HepG2 (cell line): ENCODE data around the gene C22orf15. TPM values are rescaled to one million over a fixed set of nuclear protein-coding genes. Genes with fewer than 3 reads are reported as not detected.
A peak's percentile ranks its signal among the peaks of the same experiment; 100 is the strongest.

Source experiments
- ATAC-seq: fragments of 200-7000 bp; cut with Tn5 transposase; 3 replicates; pipeline ENCODE4 v1.9.1; 2020; ENCODE audit warnings: mild to moderate bottlenecking, moderate library complexity
- Bru-seq: library from RNA; stranded (reverse); fragments of 400-500 nt; gene quantifications from one replicate; lab custom pipeline; 2021; lab: Mats Ljungman, UMichigan
- BruChase-seq, 2 experiments: library from RNA; stranded (reverse); fragments of 400-500 nt; gene quantifications; one replicate each; lab custom pipeline; 2021; lab: Mats Ljungman, UMichigan
- BruUV-seq: library from RNA; stranded (reverse); fragments of 400-500 nt; replicated peaks from 2 replicates; lab custom pipeline; 2021; lab: Mats Ljungman, UMichigan
- CTCF ChIA-PET: fragments of 300-600 bp; formaldehyde crosslinking; extraction: SDS; loops from one replicate; lab custom pipeline; 2021; ENCODE audit warnings: low total read pairs, inconsistent platforms, low intra/inter-chr PET ratio; lab: Yijun Ruan, JAX
- POLR2A ChIA-PET: fragments of 350-600 bp; sonication (Branson Sonifier 250); formaldehyde crosslinking; loops from one replicate; lab custom pipeline; 2020; ENCODE audit warnings: antibody characterized with exemption, inconsistent platforms; lab: Yijun Ruan, JAX
- DNase-seq: peaks from one replicate; pipeline ENCODE4 v3.0.0-alpha.2; 2015; ENCODE audit warnings: low spot score
- FAIRE-seq: peaks from 3 replicates; lab custom pipeline; 2011; peaks lifted over from hg19 to GRCh38; lab: Jason Lieb, UNC
- H2AFZ ChIP-seq: one replicate; pipeline ENCODE4 v1.6.1; 2011; ENCODE audit warnings: low read length, inconsistent platforms
- H3K27ac ChIP-seq: fragments of 300-600 bp; 3 replicates; pipeline ENCODE4 v1.8.0; 2011; ENCODE audit warnings: mixed run types, mild to moderate bottlenecking, mixed read lengths, low read length, inconsistent platforms; ENCODE audit not compliant: insufficient read depth; ENCODE audit errors: extremely low read length
- H3K27me3 ChIP-seq, 2 experiments: fragments of 200-600 bp in 1 of 2; 2 replicates in 1 of 2; 3 replicates in 1 of 2; pipeline versions ENCODE4 v1.6.0 to v1.8.0; 2011; ENCODE audit warnings: low read length in 2 of 2, mild to moderate bottlenecking in 2 of 2, moderate library complexity in 2 of 2, inconsistent platforms in 1 of 2; ENCODE audit not compliant: insufficient read depth in 2 of 2, control insufficient read depth in 1 of 2
- H3K36me3 ChIP-seq, 2 experiments: fragments of 200-600 bp in 1 of 2; replicated peaks in 1 of 2; 2 replicates in 1 of 2; 3 replicates in 1 of 2; pipeline versions ENCODE4 v1.5.1 to v1.8.0; 2011; ENCODE audit warnings: low read length in 2 of 2, inconsistent platforms in 1 of 2; ENCODE audit not compliant: insufficient read depth in 2 of 2, control insufficient read depth in 1 of 2
- H3K4me1 ChIP-seq: 2 replicates; pipeline ENCODE4 v1.5.1; 2012; ENCODE audit warnings: low read length, inconsistent platforms; ENCODE audit not compliant: insufficient read depth
- H3K4me2 ChIP-seq: 2 replicates; pipeline ENCODE4 v1.6.0; 2011; ENCODE audit warnings: low read depth, low read length, inconsistent platforms
- H3K4me3 ChIP-seq, 3 experiments: fragments of 200-600 bp in 1 of 3; sonication (generic), shearing (Covaris generic) in 1 of 3; replicated peaks in 1 of 3; 2 replicates each; pipeline ENCODE4 v1.5.1; 2011 to 2016; ENCODE audit warnings: low read length in 3 of 3, inconsistent platforms in 2 of 3, low read depth in 2 of 3, mild to moderate bottlenecking in 2 of 3, control low read depth in 1 of 3, mixed read lengths in 1 of 3; ENCODE audit not compliant: insufficient read depth in 1 of 3
- H3K79me2 ChIP-seq: one replicate; pipeline ENCODE4 v1.6.1; 2011; ENCODE audit warnings: low read length, inconsistent platforms; ENCODE audit not compliant: insufficient read depth
- H3K9ac ChIP-seq: 2 replicates; pipeline ENCODE4 v1.6.0; 2011; ENCODE audit warnings: mild to moderate bottlenecking, low read depth, low read length, inconsistent platforms; ENCODE audit not compliant: insufficient read depth
- H3K9me3 ChIP-seq: 2 replicates; pipeline ENCODE4 v1.5.1; 2012; ENCODE audit warnings: mild to moderate bottlenecking, low read length
- H4K20me1 ChIP-seq: 2 replicates; pipeline ENCODE4 v1.6.0; 2011; ENCODE audit warnings: inconsistent platforms, mild to moderate bottlenecking, low read length, moderate library complexity; ENCODE audit not compliant: insufficient read depth
- AFF4 ChIP-seq: sonication (generic); formaldehyde crosslinking; IDR thresholded peaks from 2 replicates; pipeline ENCODE4 v1.4.0; 2020; ENCODE audit warnings: missing genetic modification reagents
- PATZ1 ChIP-seq: sonication (generic); formaldehyde crosslinking; IDR thresholded peaks from 2 replicates; pipeline ENCODE4 v1.4.0; 2020; ENCODE audit warnings: missing genetic modification reagents
- RBFOX2 ChIP-seq: fragments of 200-400 bp; formaldehyde crosslinking; IDR thresholded peaks from 2 replicates; pipeline ENCODE4 v1.6.1; 2017; ENCODE audit warnings: low read depth, mild to moderate bottlenecking, low read length
- SSRP1 ChIP-seq: IDR thresholded peaks from 2 replicates; pipeline ENCODE4 v1.6.1; 2016; ENCODE audit warnings: control low read depth
- ZFP36L2 ChIP-seq: sonication (generic); formaldehyde crosslinking; IDR thresholded peaks from 2 replicates; pipeline ENCODE4 v1.4.0; 2020; ENCODE audit warnings: missing genetic modification reagents
- WGBS: methylation state at CpG from one replicate; pipeline ENCODE4 v1.1.6; 2017; ENCODE audit warnings: low lambda C conversion rate; 5-methylcytosine and 5-hydroxymethylcytosine counted together
- in situ Hi-C: cut with HindIII; loops from 2 replicates; pipeline ENCODE4 v1.10.0; 2017; ENCODE audit warnings: low pct_unique_long_range_greater_than_20kb; ENCODE audit not compliant: extremely low pct_ligation_motif_present
- intact Hi-C: fragments of 100-400 bp; cut with micrococcal nuclease; formaldehyde crosslinking; loops from one replicate; pipeline ENCODE4 v1.10.0; 2022; ENCODE audit not compliant: unreplicated experiment
- long read RNA-seq, 2 experiments: library from RNA in 1 of 2; library from polyadenylated mRNA in 1 of 2; stranded (forward) in 1 of 2; unstranded in 1 of 2; transcript quantifications; one replicate each; pipeline ENCODE4 v2.0.0, GENCODE V29; 2019 to 2022
- polyA minus RNA-seq, 3 experiments: library from RNA; depleted of rRNA, polyadenylated mRNA; stranded (reverse); fragments of >200 nt; gene quantifications; 2 replicates each; pipeline ENCODE4 v1.2.3, GENCODE V29; 2011; ENCODE audit warnings: low replicate concordance in 1 of 3
- polyA plus RNA-seq, 8 experiments: library from polyadenylated mRNA; depleted of rRNA in 3 of 8; stranded (reverse) in 7 of 8; unstranded in 1 of 8; fragments of >200 nt; fragmentation: Illumina TruSeq in 4 of 8; extraction: Trizol in 4 of 8; gene quantifications; 2 replicates each; pipeline versions ENCODE4 v1.2.1 to v1.2.3, GENCODE V29; 2011 to 2016; ENCODE audit warnings: low read depth in 4 of 8, missing spikeins in 1 of 8, mixed read lengths in 1 of 8; ENCODE audit not compliant: insufficient read depth in 1 of 8
- total RNA-seq, 5 experiments: library from RNA; depleted of rRNA; stranded (reverse); fragments of >200 nt; fragmentation: Illumina TruSeq; extraction: Trizol; gene quantifications; 2 replicates each; pipeline ENCODE4 v1.2.3, GENCODE V29; 2016; ENCODE audit warnings: low read depth in 1 of 5

C22orf15 gene, protein sequence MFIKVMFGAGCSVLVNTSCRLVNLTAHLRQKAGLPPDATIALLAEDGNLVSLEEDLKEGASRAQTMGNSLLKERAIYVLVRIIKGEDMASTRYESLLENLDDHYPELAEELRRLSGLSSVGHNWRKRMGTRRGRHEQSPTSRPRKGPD
- total RNA-seq (2016; rRNA removed; fragmentation: Illumina TruSeq; extraction: Trizol), result not detected in 2 replicates
- not detected in 2 replicates for total RNA-seq (2016; cell fraction: cytosol; rRNA removed; fragmentation: Illumina TruSeq; extraction: Trizol; ENCODE audit: low read depth)
- total RNA-seq (2016; cell fraction: insoluble cytoplasmic fraction; rRNA removed; fragmentation: Illumina TruSeq; extraction: Trizol), result not detected in 2 replicates
- not detected in 2 replicates for total RNA-seq (2016; cell fraction: membrane; rRNA removed; fragmentation: Illumina TruSeq; extraction: Trizol)
- total RNA-seq (2016; cell fraction: nucleus; rRNA removed; fragmentation: Illumina TruSeq; extraction: Trizol), result not detected in 2 replicates
- 0.07 TPM in 1 of 2 replicates, not detected in the other for polyA plus RNA-seq (2011; rRNA removed)
- not detected in 2 replicates for polyA plus RNA-seq (2011; cell fraction: cytosol; rRNA removed)
- polyA plus RNA-seq (2011; cell fraction: nucleus; rRNA removed), result not detected in 2 replicates
- polyA plus RNA-seq (2012), result 0.12 and 0.28 TPM in 2 replicates
- polyA plus RNA-seq (2016; cell fraction: cytosol; fragmentation: Illumina TruSeq; extraction: Trizol; ENCODE audit: low read depth), result not detected in 2 replicates
- not detected in 2 replicates for polyA plus RNA-seq (2016; cell fraction: insoluble cytoplasmic fraction; fragmentation: Illumina TruSeq; extraction: Trizol; ENCODE audit: low read depth)
- not detected in 2 replicates for polyA plus RNA-seq (2016; cell fraction: membrane; fragmentation: Illumina TruSeq; extraction: Trizol; ENCODE audit: low read depth)
- polyA plus RNA-seq (2016; cell fraction: nucleus; fragmentation: Illumina TruSeq; extraction: Trizol; ENCODE audit: insufficient read depth, low read depth), result not detected in 2 replicates
- polyA minus RNA-seq (2011; rRNA and poly(A)+ RNA removed; ENCODE audit: low replicate concordance), result 0.07 and 0.22 TPM in 2 replicates
- polyA minus RNA-seq (2011; cell fraction: cytosol; rRNA and poly(A)+ RNA removed), result not detected in 2 replicates
- polyA minus RNA-seq (2011; cell fraction: nucleus; rRNA and poly(A)+ RNA removed), result not detected in 2 replicates
- not detected for Bru-seq, nascent RNA
- not detected for BruChase-seq, experiment 1, labeled RNA remaining after a 6-hour chase
- not detected for BruChase-seq, experiment 2, labeled RNA remaining after a 2-hour chase
- long read RNA-seq, experiment 1, result 0 reads
- long read RNA-seq, experiment 2, result 0 reads

DNA sequence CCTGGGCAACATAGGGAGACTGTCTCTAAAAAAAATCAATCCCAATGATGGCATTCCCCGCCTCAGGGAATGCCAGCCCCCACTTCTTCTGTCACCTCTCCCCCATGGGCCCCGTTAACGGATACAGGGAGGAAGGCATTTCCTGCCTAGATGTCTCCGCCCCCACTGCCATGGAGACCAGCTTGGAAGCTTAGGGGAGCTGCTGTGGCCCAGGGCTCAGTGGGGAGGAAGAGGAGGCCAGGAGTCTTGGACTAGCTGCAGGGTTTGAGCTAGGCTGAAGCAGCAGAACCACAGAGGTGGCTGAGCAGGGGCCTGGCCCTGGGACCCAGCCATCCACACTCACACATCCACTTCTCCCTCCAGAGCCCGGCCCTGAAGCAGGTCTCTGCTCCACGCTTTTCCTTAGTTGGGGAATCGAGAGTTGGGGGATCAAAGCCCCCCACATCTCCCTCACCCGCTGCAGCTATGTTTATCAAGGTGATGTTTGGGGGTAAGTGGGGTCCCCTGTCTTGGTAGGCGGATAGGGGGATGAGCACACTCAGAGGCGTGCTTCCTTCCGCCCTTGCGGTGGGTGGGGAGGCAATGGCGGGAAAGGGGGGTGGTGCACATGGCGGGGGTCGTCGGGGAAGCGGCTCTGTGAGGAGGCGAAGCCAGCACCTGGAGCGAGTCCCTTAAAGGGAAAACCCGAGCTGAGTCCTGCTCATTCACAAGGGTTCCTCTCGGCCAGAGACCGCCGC is at the start of gene C22orf15:
Gene C22orf15, plus strand, starts transcription at position 149 of the 737 bp plus-strand sequence. Its CDS starts 317 bp downstream, at position 466.
- in situ Hi-C loops (no loop called here), intact Hi-C loops (no loop called here)

More for the DNA sequence above, at the start of gene C22orf15:
- no peak within 1 kb of the TSS for H3K4me2 ChIP-seq
- no peak within 1 kb of the TSS for H3K4me3 ChIP-seq
- no peaks in the 10 kb centered on the region for H3K9me3 ChIP-seq
- no peak within 1 kb of the TSS for H3K27ac ChIP-seq
- no TSS peak for BruUV-seq
- FAIRE-seq (no peak), DNase-seq (no peak)
- no peak within 1 kb of the TSS for H2AFZ ChIP-seq
- CTCF ChIA-PET, result no interaction called here
- H3K27me3 ChIP-seq, result no peaks in the 10 kb centered on the region
- TF ChIP-seq RBFOX2, result 0 out of 2 replicates have a peak, but pooled peaks have one; percentile 8
- TF ChIP-seq PATZ1 (CRISPR knock-in tag), result 0 out of 2 replicates have a peak, but pooled peaks have one; percentile 23
- 0 out of 2 replicates have a peak, but pooled peaks have one; percentile 35 for TF ChIP-seq SSRP1 (CRISPR knock-in tag)
- TF ChIP-seq ZFP36L2 (CRISPR knock-in tag), result no peak
- no peak for TF ChIP-seq AFF4
- TF ChIP-seq, all 625 proteins: peak for 3
- peaks cover 0 to 1% of the 10 kb centered on the region in 2 experiments; a peak in 2 of 5 replicates for H3K36me3 ChIP-seq
- peaks cover 39% of the 10 kb centered on the region for H3K4me1 ChIP-seq
- POLR2A ChIA-PET, result interaction anchor here (0.7 to 6.9 kb wide), 3 partner anchors 10 to 46 kb away, joined by 3 to 52 read pairs (median 4); partner anchors contain the start of genes VPREB3 and ZNF70
- WGBS, result 93% methylated on average over 22 of the region's 23 CpGs
- H4K20me1 ChIP-seq, result no peaks in the 10 kb centered on the region
- no peak within 1 kb of the TSS for H3K9ac ChIP-seq
- ATAC-seq, result no peak
- H3K79me2 ChIP-seq, result peaks cover 7% of the 10 kb centered on the region
